D341Med (cell line): ENCODE data around the gene PTPN2.

Experiments
- DNase-seq: peaks from one replicate; pipeline ENCODE4 v3.0.0; 2012; ENCODE audit warnings: low spot score

Gene PTPN2

GRCh38 chr18:12744103-12744502 is 139.9 kb downstream of the PTPN2 start:
- DNase-seq: no peak

- no peak for DNase-seq
These were observed 141.6 kb downstream of the PTPN2 start for GRCh38 chr18:12742453-12742852.
